ENCODE data around the gene IRGQ. TPM values are rescaled to one million over a fixed set of nuclear protein-coding genes. Genes with fewer than 3 reads are reported as not detected.
"Not testable (repeated sequence)": the region's sequence is repeated elsewhere in the genome, so short reads cannot be mapped to it uniquely, and the experiment has no call there.

The IRGQ gene, protein sequence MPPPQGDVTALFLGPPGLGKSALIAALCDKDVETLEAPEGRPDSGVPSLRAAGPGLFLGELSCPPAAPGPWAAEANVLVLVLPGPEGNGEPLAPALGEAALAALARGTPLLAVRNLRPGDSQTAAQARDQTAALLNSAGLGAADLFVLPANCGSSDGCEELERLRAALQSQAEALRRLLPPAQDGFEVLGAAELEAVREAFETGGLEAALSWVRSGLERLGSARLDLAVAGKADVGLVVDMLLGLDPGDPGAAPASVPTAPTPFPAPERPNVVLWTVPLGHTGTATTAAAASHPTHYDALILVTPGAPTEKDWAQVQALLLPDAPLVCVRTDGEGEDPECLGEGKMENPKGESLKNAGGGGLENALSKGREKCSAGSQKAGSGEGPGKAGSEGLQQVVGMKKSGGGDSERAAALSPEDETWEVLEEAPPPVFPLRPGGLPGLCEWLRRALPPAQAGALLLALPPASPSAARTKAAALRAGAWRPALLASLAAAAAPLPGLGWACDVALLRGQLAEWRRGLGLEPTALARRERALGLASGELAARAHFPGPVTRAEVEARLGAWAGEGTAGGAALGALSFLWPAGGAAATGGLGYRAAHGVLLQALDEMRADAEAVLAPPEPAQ
- polyA plus RNA-seq, result 1 to 10 TPM; 2.5 to 4.3 (median 3.4) TPM

DNA sequence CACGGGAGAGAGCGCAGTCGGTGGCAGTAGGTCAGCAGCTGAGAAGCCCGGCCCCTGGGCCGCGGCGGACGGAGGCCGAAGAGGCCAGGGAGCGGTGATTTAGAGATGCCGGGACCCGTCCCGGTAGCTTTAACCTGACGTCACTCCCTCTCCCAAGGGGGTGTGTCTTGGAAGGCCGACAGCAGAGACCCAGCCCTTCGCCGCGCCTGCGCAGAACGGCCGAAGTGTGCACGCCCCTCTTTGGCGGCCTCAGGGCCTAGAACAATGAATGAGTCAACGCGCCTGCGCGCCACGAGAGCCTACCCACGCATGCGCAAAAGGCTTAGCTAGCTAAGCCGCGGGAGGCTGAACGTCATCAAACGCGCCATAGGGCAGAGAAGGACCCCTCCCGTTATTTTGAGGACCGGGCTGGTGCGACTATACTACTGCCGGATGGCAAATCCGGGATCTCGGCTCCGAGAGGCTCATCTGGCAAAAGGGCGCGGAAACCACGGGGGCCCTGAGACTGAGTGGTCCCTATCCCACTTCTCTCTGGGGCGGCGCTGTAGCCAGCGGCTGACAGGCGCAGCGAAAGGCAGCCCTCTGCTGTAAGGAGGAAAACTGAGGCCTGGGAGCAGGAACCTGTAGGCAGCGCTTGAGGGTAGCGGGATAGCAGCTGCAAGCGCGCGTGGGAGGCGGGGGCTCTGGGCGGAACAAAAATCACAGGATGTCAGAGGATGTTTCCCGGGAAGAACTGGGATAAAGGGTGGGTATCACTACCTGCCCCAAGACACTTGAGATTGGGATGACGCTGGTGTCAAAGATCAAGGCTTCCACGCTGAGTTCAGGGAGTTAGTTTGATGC lies at the start of gene IRGQ, which contains the start of gene ZNF576:
TSS of gene IRGQ (minus strand) at position 136 of the 843 bp plus-strand sequence. CDS start 796 bp downstream, outside the sequence.
TSS of gene ZNF576 (plus strand) at position 597 of the 843 bp plus-strand sequence. CDS start 514 bp downstream, outside the sequence.
- WGBS, 3 donors, result 0 to 1% (median 0%) methylated on average over 60 of the region's 60 CpGs
- peak within 1 kb of the TSS; percentile 85 for H3K27ac ChIP-seq (ENCODE audit: low read depth, low read length)

DNA sequence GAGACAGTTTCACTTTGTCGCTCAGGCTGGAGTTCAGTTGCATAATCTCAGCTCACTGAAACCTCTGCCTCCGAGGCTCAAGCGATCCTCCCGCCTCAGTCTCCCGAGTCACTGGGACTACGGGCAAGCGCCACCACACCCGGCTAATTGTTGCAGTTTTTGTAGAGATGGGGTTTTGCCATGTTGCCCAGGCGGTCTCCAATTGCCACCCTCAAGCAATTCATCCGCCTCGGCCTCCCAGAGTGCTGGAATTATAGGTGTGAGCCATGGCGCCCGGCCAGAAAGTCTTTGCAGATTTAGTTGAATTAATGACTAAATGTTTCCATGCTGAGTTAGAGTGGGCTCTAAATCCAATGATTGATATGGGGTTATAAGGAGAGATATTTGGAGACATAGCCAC lies 48.2 kb upstream of the IRGQ start:
- 75 to 87% (median 78%) methylated on average over 13 of the region's 13 CpGs for WGBS, 3 donors
- no peak overlapping the region for H3K27ac ChIP-seq (ENCODE audit: low read depth, low read length)

DNA sequence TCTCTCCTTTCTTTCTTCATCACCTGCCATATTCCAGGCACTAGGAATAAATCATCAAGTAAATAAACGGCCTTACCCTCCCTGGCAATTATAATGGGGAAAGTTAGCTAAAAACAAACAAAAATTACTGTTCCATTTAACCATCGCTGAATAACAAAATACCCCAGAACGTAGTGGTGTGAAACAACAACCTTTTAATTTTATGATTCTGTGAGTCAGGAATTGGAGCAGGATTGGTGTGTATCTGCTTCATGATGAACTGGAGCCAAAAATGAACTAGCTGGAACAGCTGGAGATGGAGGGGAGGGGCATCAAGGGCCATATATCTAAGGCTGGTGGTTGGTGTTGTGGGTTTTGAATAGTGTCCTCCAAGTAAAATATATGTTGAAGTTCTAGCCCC lies 47.4 kb upstream of the IRGQ start:
- 62 to 74% (median 66%) methylated on average over 3 of the region's 3 CpGs for WGBS, 3 donors

DNA sequence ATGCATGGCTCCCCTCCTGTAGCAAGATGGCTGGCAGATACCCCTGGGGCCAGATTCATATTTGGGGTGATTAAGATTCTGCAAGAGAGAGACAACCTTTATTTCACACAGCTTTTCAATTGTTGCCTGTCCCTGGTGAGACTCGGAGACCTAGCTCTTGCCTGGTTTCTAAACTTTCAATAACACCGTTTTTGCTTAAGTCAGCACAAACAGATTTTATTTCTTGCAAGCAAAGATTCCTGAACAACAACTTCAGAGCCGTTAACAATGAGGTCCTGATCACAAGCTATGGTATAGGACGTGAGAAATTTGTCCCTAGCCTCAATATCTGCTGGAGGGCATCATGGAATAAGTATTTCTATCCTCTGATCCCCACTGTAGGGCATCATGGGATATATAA lies 46.6 kb upstream of the IRGQ start:
- H3K27ac ChIP-seq (ENCODE audit: low read depth, low read length), result no peak overlapping the region
- WGBS, 3 donors, result 74 to 82% (median 79%) methylated on average over 4 of the region's 4 CpGs

More for the DNA sequence above, 47.4 kb upstream of the IRGQ start:
- no peak overlapping the region for H3K27ac ChIP-seq (ENCODE audit: low read depth, low read length)

DNA sequence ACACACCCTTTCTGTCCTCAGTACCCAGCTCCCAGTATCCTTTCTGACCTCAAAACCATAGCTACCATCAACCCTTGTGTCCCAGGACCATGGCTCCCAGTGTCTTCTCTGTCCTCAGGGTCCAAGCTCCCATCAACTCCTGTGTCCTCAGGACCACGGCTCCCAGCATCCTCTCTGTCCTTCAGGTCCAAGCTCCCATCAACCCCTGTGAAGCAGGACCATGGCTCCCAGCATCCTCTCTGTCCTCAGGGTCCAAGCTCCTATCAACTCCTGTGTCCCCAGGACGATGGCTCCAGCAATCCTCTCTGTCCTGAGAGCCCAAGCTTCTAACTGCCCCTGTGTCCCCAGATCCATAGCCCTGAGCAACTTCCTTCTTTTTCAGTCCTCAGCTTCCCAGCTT lies 45.4 kb upstream of the IRGQ start:
- H3K27ac ChIP-seq (ENCODE audit: low read depth, low read length), result no peak overlapping the region
- WGBS, 3 donors, result 73 to 79% (median 77%) methylated on average over 2 of the region's 2 CpGs

DNA sequence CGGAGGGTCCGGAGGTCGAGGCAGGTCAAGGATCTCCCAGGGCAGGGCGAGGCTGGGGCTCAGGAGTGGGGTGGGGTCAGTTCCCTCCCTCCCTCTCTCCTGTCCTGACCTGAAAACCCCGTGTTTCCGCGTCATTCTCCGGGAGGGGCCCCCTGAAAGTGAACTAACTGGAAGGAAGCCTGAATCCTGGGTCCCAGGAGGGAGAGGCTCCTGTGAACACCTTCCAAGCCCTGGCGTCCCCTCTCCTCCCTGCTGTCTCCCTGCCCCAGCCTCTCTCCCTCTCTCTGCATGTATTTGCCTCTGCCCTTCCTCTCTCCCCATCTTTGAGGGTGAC lies 44.5 kb upstream of the IRGQ start:
- 7 to 13% (median 11%) methylated on average over 8 to 9 of the region's 9 CpGs for WGBS, 3 donors

DNA sequence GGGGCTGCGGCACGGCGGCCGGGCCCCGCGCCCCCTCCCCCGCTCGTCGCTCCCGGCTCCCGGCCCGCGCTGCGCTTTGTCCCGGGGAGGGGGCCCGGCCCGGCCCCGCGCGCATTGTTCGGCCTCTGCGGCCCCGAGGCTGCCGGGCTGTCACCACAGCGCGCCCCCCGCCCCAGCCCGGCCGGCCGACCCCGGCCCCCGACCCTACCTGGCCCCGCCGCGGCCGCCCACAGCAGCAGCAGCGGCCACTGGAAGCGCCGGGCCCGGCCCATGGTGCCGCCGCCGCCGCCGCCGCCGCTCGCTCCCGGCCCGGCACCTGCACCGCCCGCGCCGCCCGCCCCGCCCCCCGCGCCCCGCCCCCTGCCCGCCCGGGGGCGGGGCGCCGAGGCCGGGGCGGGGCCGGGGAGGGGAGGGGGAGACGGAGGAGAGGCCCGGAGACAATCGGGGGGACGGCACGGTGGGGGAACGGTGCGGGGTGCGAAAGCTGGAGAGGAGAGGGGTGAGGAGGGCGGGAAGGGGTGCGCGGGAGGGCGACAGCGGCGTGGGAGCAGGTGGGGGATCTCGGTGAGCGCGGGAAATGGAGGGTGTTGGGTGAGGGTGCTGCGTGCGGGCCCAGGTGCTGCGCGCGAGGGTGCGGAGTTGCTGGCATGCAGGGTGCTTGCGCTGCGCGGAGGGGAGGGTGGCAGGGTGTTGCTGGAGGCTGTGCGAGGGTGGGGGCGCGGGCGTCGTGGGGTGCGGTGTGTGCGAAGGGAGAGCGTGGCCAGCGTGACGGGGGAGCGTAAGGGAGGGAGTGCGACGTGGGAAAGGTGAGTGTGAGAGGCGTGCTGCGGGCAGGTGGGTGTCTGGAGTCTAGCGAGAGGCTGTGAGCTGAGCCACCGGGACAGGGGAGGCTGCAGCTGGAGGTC lies 43.8 kb upstream of the IRGQ start, which contains the start of gene CADM4:
TSS of gene CADM4 (minus strand) at position 332 of the 905 bp plus-strand sequence. CDS start at position 272, 60 bp downstream.
- WGBS, 3 donors, result 1 to 2% (median 2%) methylated on average over 47 to 104 of the region's 110 CpGs
- no peak within 1 kb of the TSS for H3K27ac ChIP-seq (ENCODE audit: low read depth, low read length)

More for the DNA sequence above, 44.5 kb upstream of the IRGQ start:
- no peak overlapping the region for H3K27ac ChIP-seq (ENCODE audit: low read depth, low read length)

DNA sequence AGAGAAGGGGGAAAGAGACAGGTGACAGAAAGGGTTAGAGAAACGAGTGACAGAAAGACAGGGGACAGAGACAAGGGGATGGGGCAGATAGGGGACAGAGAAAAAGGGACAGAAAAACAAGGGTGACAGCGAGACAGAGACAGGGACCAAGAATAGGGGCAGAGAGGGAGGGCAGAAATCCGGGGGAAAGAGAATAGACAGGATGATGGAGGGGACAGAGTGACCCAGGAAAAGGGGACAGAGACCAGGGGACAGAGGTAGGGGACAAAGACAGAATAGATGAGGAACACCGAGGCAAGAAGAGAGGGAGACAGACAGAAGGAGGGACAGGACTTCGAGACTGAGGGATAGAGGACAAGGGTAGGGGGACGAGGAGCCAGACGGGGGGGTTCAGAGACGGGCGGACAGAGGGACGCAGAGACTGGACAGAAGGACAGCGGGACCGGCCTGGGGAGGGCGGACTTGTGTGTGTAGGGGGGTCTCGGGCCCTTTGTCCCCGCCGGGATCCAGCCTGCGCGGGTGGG lies 43.1 kb upstream of the IRGQ start:
- 7 to 17% (median 16%) methylated on average over 16 to 18 of the region's 18 CpGs for WGBS, 3 donors
- no peak overlapping the region for H3K27ac ChIP-seq (ENCODE audit: low read depth, low read length)

DNA sequence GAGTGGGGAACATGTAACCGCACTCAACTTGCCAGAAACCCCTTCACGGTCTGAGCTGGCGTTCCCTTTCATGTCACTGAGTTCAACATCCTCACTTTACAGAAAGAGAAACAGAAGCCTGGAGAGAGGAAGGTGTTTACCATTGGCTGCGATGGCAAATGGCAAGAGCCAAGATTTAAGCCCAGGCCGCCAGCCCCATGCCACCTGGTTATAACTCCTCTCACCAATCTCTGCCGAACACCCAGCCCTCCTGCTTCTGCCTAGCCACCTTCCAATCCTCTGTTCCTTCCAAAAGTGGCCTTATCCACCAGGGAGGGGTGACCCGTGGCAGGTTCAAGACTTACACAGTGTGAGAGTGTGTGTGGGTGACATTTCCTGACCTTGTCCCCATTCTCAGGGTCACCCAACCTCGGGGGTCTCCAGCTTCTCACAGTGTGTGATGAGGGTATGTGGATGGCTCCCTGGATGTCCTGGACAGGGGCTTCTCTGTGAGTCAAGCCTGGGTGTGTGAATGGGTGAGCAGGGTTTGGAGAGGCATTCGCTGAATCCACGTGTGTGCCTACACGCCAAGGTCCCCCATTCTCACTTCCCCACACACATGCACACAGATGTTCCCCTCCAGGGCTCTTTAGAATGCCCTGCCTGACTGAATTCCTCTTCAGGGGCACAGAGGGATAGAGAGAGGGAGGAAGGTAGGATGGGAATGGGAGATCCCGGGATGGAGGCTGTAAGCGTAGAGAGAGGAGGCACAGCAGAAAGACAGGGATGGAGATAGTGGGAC lies 42.5 kb upstream of the IRGQ start:
- H3K27ac ChIP-seq (ENCODE audit: low read depth, low read length), result no peak overlapping the region
- WGBS, 3 donors, result 71 to 79% (median 78%) methylated on average over 13 of the region's 13 CpGs

DNA sequence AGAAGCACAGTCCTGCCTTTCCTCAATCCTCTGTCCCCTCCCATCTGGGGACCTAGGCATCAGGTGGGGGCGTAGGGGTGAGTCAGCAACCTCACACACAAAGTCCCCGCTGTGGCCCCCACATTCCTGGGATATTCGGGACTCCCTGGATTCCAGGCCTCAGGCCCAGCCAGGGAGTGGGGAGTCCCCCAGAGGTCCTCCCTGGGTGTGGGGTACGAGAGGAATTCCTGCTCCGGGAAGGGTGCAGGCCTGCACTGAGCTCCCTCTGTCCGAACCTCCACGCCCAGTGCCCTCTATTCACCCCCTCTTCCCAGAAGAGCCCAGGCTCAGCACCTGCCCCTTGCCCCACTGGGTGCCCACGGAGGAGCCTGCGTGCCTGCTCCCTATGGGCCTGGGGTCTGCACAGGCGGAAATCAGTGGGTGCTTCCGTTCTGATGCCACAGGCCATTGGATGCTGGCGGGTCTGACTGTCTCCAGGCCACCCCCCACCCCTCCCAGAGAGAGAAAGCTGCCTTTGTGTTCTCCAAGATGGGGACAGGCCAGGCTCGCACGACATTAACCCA lies 40.3 kb upstream of the IRGQ start:
- WGBS, 3 donors, result 79 to 80% (median 80%) methylated on average over 14 of the region's 14 CpGs
- no peak overlapping the region for H3K27ac ChIP-seq (ENCODE audit: low read depth, low read length)

DNA sequence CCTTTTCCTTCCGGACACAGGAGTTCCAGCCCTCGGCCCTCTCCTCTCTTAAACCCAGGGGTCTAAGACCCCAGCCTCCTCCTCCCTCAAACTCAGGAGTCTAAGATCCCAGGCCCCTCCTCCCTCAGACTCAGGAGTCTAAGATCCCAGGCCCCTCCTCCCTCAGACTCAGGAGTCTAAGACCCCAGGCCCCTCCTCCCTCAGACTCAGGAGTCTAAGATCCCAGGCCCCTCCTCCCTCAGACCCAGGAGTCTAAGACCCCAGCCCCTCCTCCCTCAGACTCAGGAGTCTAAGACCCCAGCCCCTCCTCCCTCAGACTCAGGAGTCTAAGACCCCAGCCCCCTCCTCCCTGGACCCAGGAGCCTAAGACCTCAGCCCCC lies 39.6 kb upstream of the IRGQ start:
- 37 to 61% (median 50%) methylated on average over 2 of the region's 2 CpGs for WGBS, 3 donors
- H3K27ac ChIP-seq (ENCODE audit: low read depth, low read length), result not testable (repeated sequence)

DNA sequence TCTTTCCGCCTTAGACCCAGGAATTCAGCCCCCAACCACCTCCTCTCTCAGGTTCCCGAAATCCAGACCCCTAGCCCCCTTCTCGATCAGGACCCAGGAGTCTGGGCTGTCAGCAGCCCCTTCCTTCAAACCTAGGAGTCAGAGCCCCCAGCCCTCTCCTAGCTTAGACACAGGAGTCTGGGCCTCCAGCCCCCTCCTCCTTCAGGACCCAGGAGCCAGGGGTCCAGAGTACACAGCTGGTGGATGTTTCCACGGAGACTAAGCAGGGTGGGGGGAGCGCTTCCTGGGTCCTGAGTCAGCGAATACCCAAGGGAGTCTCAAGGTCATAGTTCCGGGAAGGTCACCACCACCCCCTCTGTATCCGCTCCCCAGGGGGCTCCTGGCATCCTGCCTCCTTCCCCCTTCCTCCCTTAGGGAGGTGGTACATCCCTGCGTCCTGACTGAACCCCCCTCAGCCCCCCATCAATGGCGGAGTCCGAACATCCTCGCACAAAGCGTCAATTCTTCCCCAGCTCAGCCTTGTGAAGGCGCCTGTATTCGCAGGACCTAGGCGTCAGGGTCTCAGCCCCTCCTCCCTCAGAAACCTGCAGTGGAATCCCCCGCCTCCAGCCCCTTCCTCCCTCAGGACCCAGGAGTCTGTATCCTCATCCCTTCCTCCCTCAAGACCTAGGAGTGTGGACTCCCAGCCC lies 39.1 kb upstream of the IRGQ start:
- H3K27ac ChIP-seq (ENCODE audit: low read depth, low read length), result no peak overlapping the region
- 18 to 21% (median 19%) methylated on average over 17 of the region's 17 CpGs for WGBS, 3 donors

DNA sequence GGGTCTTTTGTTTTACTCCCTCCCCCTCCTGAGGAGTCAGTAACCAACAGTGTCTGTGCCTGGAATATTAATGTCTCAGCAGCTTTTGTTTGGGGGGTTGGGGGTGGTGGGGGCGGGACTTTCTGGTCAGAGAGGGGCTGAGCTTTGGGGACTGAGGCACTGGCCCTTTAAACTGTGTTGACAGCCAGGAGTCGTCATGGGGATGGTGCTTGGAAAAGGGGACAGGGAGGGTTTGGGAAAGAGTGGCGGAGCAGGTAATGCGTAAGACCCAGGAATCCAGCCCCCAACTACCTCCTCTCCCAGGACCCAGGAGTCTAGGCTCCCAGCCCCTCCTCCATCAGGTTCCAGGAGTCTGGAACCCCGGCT lies 38.6 kb upstream of the IRGQ start:
- H3K27ac ChIP-seq (ENCODE audit: low read depth, low read length), result no peak overlapping the region
- 37 to 50% (median 41%) methylated on average over 5 of the region's 5 CpGs for WGBS, 3 donors

DNA sequence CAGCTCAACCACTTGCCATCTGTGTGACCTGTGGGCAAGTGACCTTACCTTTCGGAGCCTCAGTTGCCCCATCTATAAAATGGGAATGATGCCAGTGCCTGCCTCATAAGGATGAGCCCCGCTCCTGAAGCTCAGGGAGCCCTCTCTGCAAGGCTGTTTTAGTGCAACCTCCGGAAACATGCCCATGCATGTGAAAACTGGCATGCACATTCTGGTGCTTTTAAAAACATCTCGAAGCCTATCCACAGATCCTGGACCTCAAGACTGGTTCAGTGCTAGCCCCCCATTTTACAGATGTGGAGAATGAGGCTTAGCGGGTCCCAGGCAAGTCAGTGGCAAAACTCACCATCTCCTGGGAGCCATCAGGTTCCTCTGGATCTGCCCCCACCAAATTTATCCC lies 38.1 kb upstream of the IRGQ start:
- no peak overlapping the region for H3K27ac ChIP-seq (ENCODE audit: low read depth, low read length)
- 77 to 95% (median 79%) methylated on average over 5 of the region's 5 CpGs for WGBS, 3 donors

DNA sequence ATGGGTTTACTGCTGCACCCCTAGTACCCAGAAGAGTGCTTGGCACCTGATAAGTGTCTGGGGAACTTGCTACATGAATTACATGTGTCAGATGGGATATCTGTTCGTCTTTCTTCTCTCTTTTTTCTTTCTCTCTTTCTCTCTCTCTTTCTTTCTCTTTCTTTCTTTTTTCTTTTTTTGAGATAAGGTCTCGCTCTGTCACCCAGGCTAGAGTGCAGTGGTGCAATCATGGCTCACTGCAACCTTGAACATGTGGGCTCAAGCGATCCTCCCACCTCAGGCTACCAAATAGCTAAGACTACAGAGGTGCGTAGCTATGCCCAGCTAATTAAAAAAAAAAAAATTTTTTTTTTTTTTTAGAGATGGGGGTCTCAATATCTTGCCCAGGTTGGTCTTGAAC lies 37.6 kb upstream of the IRGQ start:
- 86 to 90% (median 88%) methylated on average over 4 of the region's 4 CpGs for whole genome bisulfite sequencing, 3 donors

DNA sequence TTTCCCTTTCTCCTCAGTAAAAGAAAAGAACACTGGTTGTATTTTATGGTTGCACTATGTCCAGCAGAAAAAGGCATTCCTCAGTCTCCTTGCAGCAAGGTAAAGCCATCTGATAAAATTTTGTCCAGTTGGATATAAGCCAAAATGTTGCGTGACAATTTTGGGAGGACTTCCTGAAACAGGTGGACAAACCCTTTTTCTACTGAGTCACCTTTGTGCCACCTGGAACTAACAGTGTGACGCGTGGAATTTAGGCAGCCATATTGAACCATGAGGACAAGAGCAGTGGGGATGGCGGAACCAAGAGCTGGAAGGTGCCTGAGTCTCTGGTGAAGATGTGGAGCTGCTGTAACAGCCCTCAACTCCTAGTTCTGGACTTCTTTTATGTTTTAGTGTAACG lies 35.6 kb upstream of the IRGQ start:
- WGBS, 3 donors, result 87 to 89% (median 88%) methylated on average over 5 of the region's 5 CpGs
- H3K27ac ChIP-seq (ENCODE audit: low read depth, low read length), result no peak overlapping the region

More for the DNA sequence above, 37.6 kb upstream of the IRGQ start:
- H3K27ac ChIP-seq (ENCODE audit: low read depth, low read length), result no peak overlapping the region
